Epidermal melanocyte (primary cell): Measurements from ENCODE around the gene KRTAP9-3.
"Not testable (repeated sequence)": the region's sequence is repeated elsewhere in the genome, so short reads cannot be mapped to it uniquely, and the experiment has no call there.

Experiments
- DNase-seq: peaks from one replicate; pipeline ENCODE4 v3.0.0; 2011; ENCODE audit warnings: low spot score; ENCODE audit not compliant: insufficient read length

KRTAP9-3 gene

GRCh38 chr17:41232399-41233105 is at the start of gene KRTAP9-3:
Gene KRTAP9-3, plus strand, starts transcription at chr17:41232449. Its CDS starts 53 bp downstream, at chr17:41232502.
- DNase-seq: not testable (repeated sequence)

- DNase-seq: no peak
Observed at GRCh38 chr17:41184480-41184961, 47.7 kb upstream of the KRTAP9-3 start, which contains the start of gene KRTAP4-1. Gene KRTAP4-1, minus strand, starts transcription at chr17:41184911. Its CDS starts 57 bp downstream, at chr17:41184854.

GRCh38 chr17:41185001-41185400 is 47.2 kb upstream of the KRTAP9-3 start:
- DNase-seq: no peak

GRCh38 chr17:41186872-41187271 is 45.4 kb upstream of the KRTAP9-3 start:
- no peak for DNase-seq

GRCh38 chr17:41189837-41190318 is 42.4 kb upstream of the KRTAP9-3 start, which contains the start of gene KRTAP9-1:
Gene KRTAP9-1, plus strand, starts transcription at chr17:41189887. Its CDS starts 0 bp downstream, at chr17:41189887.
- not testable (repeated sequence) for DNase-seq

GRCh38 chr17:41190328-41190727 is 41.9 kb upstream of the KRTAP9-3 start:
- no peak for DNase-seq

GRCh38 chr17:41196068-41196467 is 36.2 kb upstream of the KRTAP9-3 start:
- DNase-seq: no peak

- DNase-seq: no peak
Observed at GRCh38 chr17:41199421-41200078, 32.7 kb upstream of the KRTAP9-3 start.

- DNase-seq: no peak
Observed at GRCh38 chr17:41211845-41212466, 20.3 kb upstream of the KRTAP9-3 start.

GRCh38 chr17:41212524-41213169 is 19.6 kb upstream of the KRTAP9-3 start:
- DNase-seq: no peak

- DNase-seq: no peak
Observed at GRCh38 chr17:41215681-41216080, 16.6 kb upstream of the KRTAP9-3 start.

- no peak for DNase-seq
Observed at GRCh38 chr17:41223821-41224220, 8.4 kb upstream of the KRTAP9-3 start.

- DNase-seq: no peak
Observed at GRCh38 chr17:41226051-41226450, 6.2 kb upstream of the KRTAP9-3 start.

GRCh38 chr17:41226598-41227095 is 5.6 kb upstream of the KRTAP9-3 start, which contains the start of gene KRTAP9-2:
Gene KRTAP9-2, plus strand, starts transcription at chr17:41226648. Its CDS starts 7 bp downstream, at chr17:41226655.
- not testable (repeated sequence) for DNase-seq

- no peak for DNase-seq
Observed at GRCh38 chr17:41230094-41230493, 2.2 kb upstream of the KRTAP9-3 start.

GRCh38 chr17:41231731-41232130 is 518 bp upstream of the KRTAP9-3 start:
- DNase-seq: no peak

- DNase-seq: not testable (repeated sequence)
Observed at GRCh38 chr17:41237116-41237515, 4.9 kb downstream of the KRTAP9-3 start.

GRCh38 chr17:41237949-41238437 is 5.7 kb downstream of the KRTAP9-3 start, which contains the start of gene KRTAP9-8:
Gene KRTAP9-8, plus strand, starts transcription at chr17:41237999. Its CDS starts 53 bp downstream, at chr17:41238052.
- DNase-seq: not testable (repeated sequence)

- DNase-seq: not testable (repeated sequence)
Observed at GRCh38 chr17:41246995-41247787, 14.9 kb downstream of the KRTAP9-3 start.
